ENCODE results near the gene CLCN5. TPM values are rescaled to one million over a fixed set of nuclear protein-coding genes. Genes with fewer than 3 reads are reported as not detected.

Gene CLCN5
- 1 to 10 TPM; 1.5 to 5.3 (median 2.9) TPM for total RNA-seq
- polyA plus RNA-seq: 1 to 10 TPM; 1.6 to 2.4 TPM

GRCh38 chrX:49922291-49923241, at the start of gene CLCN5:
Gene CLCN5, plus strand, starts transcription at chrX:49922596. Its CDS starts 2,703 bp downstream, at chrX:49925299.
- ATAC-seq: peak; percentile 96 to 98 (median 98)
- peak within 1 kb of the TSS; percentile 29 to 53 (median 44) for H3K4me3 ChIP-seq
- no peaks in the 10 kb centered on the region for H3K36me3 ChIP-seq
- TF ChIP-seq CTCF (IDR thresholded peaks at IDR 0.05): no peak
- peak; percentile 39 for FAIRE-seq
- no peaks in the 10 kb centered on the region for H3K9me3 ChIP-seq
- 0 to 28% methylated on average over 80 to 83 of the region's 83 CpGs for WGBS, 2 donors
- intact Hi-C loops (cut with DNase I): no loop called here
- peak; percentile 94 to 99 (median 96) for DNase-seq
- peak within 1 kb of the TSS; percentile 38 to 79 (median 70) for H3K27ac ChIP-seq
- peaks cover 0 to 4% (median 0%) of the 10 kb centered on the region in 3 donors for H3K4me1 ChIP-seq
- H3K27me3 ChIP-seq: no peaks in the 10 kb centered on the region

- no peak overlapping the region for H3K4me3 ChIP-seq
- FAIRE-seq (peak; percentile 87), ATAC-seq (peak in 3 of 4 donors; percentile 22 to 27 (median 24)), DNase-seq (peak in 1 of 6 donors; percentile 19)
- H3K9me3 ChIP-seq: no peaks in the 10 kb centered on the region
- no peaks in the 10 kb centered on the region for H3K36me3 ChIP-seq
- peak overlapping the region in 2 of 4 donors; percentile 12 to 23 for H3K27ac ChIP-seq
- TF ChIP-seq CTCF (IDR thresholded peaks at IDR 0.05): peak in 2 of 4 donors; percentile 24 to 53
- no peaks in the 10 kb centered on the region for H3K4me1 ChIP-seq
- peaks cover 0 to 3% (median under 1%) of the 10 kb centered on the region in 4 donors for H3K27me3 ChIP-seq
- intact Hi-C loops (cut with DNase I): no loop called here
- WGBS, 2 donors: 5 to 7% methylated on average over 3 of the region's 3 CpGs
Observed at GRCh38 chrX:49876750-49877149, 45.6 kb upstream of the CLCN5 start.

DNA sequence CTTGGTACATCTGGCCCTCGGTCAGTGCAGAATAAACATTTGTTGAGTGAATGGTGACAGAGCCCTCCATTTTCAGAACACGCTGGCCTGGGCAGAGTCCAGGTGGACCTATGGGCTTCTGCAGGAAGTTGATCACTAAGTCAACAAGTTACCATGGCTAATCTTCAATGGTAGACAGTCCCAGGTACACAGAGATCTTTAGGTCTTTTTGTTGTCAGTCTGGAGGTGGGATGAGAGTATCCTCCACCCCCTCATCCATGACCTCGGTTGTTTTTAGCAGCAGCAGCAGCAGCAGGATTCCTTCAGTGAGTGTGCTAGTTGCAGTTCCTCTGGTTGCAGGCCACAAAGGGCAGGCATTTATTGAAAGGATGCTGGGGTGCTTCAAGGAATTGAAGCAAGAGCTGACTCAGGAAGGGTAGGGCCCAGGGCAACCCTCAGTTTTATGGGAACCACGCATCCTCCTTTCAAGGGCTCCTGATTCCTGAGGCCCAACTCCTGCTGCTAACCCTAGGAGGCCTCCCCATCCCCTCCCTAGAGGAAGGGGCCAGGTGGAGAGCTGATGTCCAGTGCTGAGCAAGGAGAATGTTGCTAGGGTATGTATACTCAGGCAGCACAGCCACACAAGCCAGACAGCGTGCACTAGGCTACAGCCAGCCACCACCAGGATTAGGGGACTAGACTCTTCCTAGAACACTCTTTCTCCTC, 44.8 kb upstream of the CLCN5 start:
- intact Hi-C loops (cut with DNase I): no loop called here
- Histone ChIP-seq H3K9me3 (no peaks in the 10 kb centered on the region), H3K36me3 (no peaks in the 10 kb centered on the region), H3K27me3 (peaks cover 0 to 3% (median 0%) of the 10 kb centered on the region in 4 donors), H3K4me3 (no peak overlapping the region), H3K27ac (peak overlapping the region in 2 of 4 donors; percentile 12 to 23), H3K4me1 (no peaks in the 10 kb centered on the region)
- TF ChIP-seq CTCF (IDR thresholded peaks at IDR 0.05): no peak
- peak in 2 of 4 donors; percentile 2 to 3 for ATAC-seq
- WGBS, 2 donors: 52 to 53% methylated on average over 5 of the region's 5 CpGs
- peak in 2 of 6 donors; percentile 7 to 18 for DNase-seq
- FAIRE-seq: no peak

GRCh38 chrX:49878128-49878833, 44.1 kb upstream of the CLCN5 start:
- Histone ChIP-seq H3K9me3 (no peaks in the 10 kb centered on the region), H3K4me3 (peak overlapping the region; percentile 31 to 52 (median 42)), H3K27ac (peak overlapping the region; percentile 44 to 79 (median 60)), H3K4me1 (no peaks in the 10 kb centered on the region), H3K27me3 (peaks cover 0 to 3% (median 0%) of the 10 kb centered on the region in 4 donors), H3K36me3 (no peaks in the 10 kb centered on the region)
- FAIRE-seq: no peak
- ATAC-seq: peak; percentile 4 to 17 (median 9)
- WGBS, 2 donors: 13 to 40% methylated on average over 27 to 28 of the region's 28 CpGs
- no peak for TF ChIP-seq CTCF (IDR thresholded peaks at IDR 0.05)
- peak in 4 of 6 donors; percentile 20 to 68 (median 48) for DNase-seq
- intact Hi-C loops (cut with DNase I): no loop called here
